Peyer's patch (tissue), 4 donors: ENCODE results near the gene COPS2.

Experiments
- POLR2A ChIP-seq, 2 donors: fragments of 450-650 bp; IDR thresholded peaks; one replicate each; pipeline ENCODE4 v1.5.1; 2017; ENCODE audit warnings: antibody characterized with exemption in 2 of 2, mild to moderate bottlenecking in 2 of 2, moderate library complexity in 2 of 2
- TF ChIP-seq, protein P1 (sequence below), 6 experiments: fragments of 450-650 bp in 4 of 6; fragments of 200-600 bp in 2 of 6; sonication (generic) in 1 of 6; IDR thresholded peaks; one replicate each; pipeline ENCODE4 v1.5.1; 2017 to 2019; ENCODE audit warnings: antibody characterized with exemption in 6 of 6, mild to moderate bottlenecking in 3 of 6, moderate library complexity in 1 of 6

DNA sequence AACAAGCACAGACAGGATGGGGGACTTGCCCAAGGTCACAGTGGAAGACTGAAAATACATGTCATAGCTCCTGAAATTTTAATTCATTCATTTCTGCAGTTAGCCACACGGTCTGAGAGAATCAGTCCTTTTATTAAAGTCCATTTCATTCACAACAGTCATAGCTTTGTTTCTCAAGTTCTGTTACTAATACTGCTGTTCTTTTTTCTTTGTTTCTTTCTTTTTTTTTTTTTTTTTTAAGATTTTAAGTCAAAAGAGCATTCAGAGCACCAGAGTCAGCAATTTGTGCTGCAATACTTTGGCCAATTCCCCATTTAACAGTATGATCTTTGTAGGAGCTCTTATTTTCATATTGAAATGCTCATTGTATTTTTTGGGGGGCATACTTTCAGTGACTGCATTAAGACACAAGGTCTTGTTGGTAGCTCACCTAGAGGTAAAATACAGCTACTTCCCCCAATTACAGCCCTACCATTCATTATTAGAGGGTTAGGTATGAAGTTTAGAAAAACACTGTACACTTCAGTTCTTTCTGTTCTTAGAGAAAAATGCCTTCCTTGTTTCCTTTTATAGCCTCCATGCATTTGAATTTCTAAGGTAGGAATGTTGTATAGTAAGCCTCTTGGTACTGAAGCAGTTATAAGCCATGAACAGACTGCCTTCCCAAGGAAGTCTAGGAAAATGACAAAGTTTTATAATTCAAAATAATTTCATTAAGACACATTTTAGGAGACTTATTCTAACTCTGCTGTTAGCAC is 24.2 kb upstream of the COPS2 start:
- TF ChIP-seq, protein P1, sequence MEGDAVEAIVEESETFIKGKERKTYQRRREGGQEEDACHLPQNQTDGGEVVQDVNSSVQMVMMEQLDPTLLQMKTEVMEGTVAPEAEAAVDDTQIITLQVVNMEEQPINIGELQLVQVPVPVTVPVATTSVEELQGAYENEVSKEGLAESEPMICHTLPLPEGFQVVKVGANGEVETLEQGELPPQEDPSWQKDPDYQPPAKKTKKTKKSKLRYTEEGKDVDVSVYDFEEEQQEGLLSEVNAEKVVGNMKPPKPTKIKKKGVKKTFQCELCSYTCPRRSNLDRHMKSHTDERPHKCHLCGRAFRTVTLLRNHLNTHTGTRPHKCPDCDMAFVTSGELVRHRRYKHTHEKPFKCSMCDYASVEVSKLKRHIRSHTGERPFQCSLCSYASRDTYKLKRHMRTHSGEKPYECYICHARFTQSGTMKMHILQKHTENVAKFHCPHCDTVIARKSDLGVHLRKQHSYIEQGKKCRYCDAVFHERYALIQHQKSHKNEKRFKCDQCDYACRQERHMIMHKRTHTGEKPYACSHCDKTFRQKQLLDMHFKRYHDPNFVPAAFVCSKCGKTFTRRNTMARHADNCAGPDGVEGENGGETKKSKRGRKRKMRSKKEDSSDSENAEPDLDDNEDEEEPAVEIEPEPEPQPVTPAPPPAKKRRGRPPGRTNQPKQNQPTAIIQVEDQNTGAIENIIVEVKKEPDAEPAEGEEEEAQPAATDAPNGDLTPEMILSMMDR (IDR thresholded peaks at IDR 0.05) = no peak
- TF ChIP-seq POLR2A (IDR thresholded peaks at IDR 0.05) = no peak
